Lower leg skin (tissue), 4 donors: ENCODE data around the gene CCS. TPM values are rescaled to one million over a fixed set of nuclear protein-coding genes. Genes with fewer than 3 reads are reported as not detected.

ENCODE experiments used
- DNase-seq, 2 donors: peaks; one replicate each; pipeline ENCODE4 v3.0.0-alpha.2; 2019; ENCODE audit warnings: low spot score in 2 of 2
- H3K4me3 ChIP-seq: fragments of 200-600 bp; sonication (generic); 2 replicates; pipeline ENCODE4 v1.5.1; 2017; ENCODE audit warnings: mild to moderate bottlenecking, low read depth; ENCODE audit not compliant: poor library complexity, severe bottlenecking
- CTCF ChIP-seq, 3 donors: fragments of 450-650 bp; IDR thresholded peaks; one replicate each; pipeline ENCODE4 v1.5.1; 2016; ENCODE audit warnings: antibody characterized with exemption in 3 of 3, mild to moderate bottlenecking in 3 of 3, moderate library complexity in 2 of 3
- POLR2A ChIP-seq, 2 donors: fragments of 450-650 bp; IDR thresholded peaks; one replicate each; pipeline ENCODE4 v1.6.1; 2016 to 2017; ENCODE audit warnings: antibody characterized with exemption in 2 of 2, mild to moderate bottlenecking in 1 of 2, moderate library complexity in 1 of 2
- whole genome bisulfite sequencing, 2 donors: methylation state at CpG; one replicate each; pipeline ENCODE4 v1.1.5; 2018; 5-methylcytosine and 5-hydroxymethylcytosine counted together
- intact Hi-C: fragments of 100-400 bp; cut with DNase I; formaldehyde crosslinking; loops from one replicate; pipeline ENCODE4 v1.15.0; 2023; ENCODE audit warnings: low total_unique reads
- total RNA-seq, 4 donors: library from RNA; depleted of rRNA; stranded (reverse); fragments of >200 nt; gene quantifications; one replicate each; pipeline ENCODE4 v1.1.0, GENCODE V29; 2016

Gene CCS
- total RNA-seq, 4 donors from 2014 or later = 13.7 to 24.2 (median 15.2) TPM

GRCh38 chr11:66628061-66628603 is 35.1 kb downstream of the CCS start:
- H3K4me3 ChIP-seq = no peak overlapping the region
- intact Hi-C loops = no loop called here
- TF ChIP-seq CTCF (IDR thresholded peaks at IDR 0.05) = no peak
- TF ChIP-seq POLR2A (IDR thresholded peaks at IDR 0.05) = no peak
- WGBS, 2 donors = 93 to 94% methylated on average over 7 of the region's 7 CpGs
- DNase-seq = peak in 1 of 2 donors; percentile 14

- no peak for DNase-seq
- no peak overlapping the region for H3K4me3 ChIP-seq
- TF ChIP-seq CTCF (IDR thresholded peaks at IDR 0.05) (no peak), POLR2A (IDR thresholded peaks at IDR 0.05) (no peak)
- intact Hi-C loops = no loop called here
- 87 to 94% methylated on average over 2 of the region's 2 CpGs for WGBS, 2 donors
Measured at GRCh38 chr11:66629356-66629755, 36.4 kb downstream of the CCS start.

- intact Hi-C loops = no loop called here
- WGBS, 2 donors = 88 to 91% methylated on average over 6 of the region's 6 CpGs
- TF ChIP-seq POLR2A (IDR thresholded peaks at IDR 0.05) (no peak), CTCF (IDR thresholded peaks at IDR 0.05) (no peak)
- DNase-seq = no peak
- no peak overlapping the region for H3K4me3 ChIP-seq
Measured at GRCh38 chr11:66631883-66632282, 38.9 kb downstream of the CCS start.

- intact Hi-C loops = no loop called here
- WGBS, 2 donors = 92 to 93% methylated on average over 2 of the region's 2 CpGs
Measured at GRCh38 chr11:66632952-66633351, 40.0 kb downstream of the CCS start.

GRCh38 chr11:66636411-66636810 is 43.4 kb downstream of the CCS start:
- intact Hi-C loops = no loop called here
- TF ChIP-seq CTCF (IDR thresholded peaks at IDR 0.05) = no peak
- WGBS, 2 donors = 72 to 77% methylated on average over 3 of the region's 3 CpGs
- DNase-seq = peak in 1 of 2 donors; percentile 12
- no peak overlapping the region for H3K4me3 ChIP-seq

More at GRCh38 chr11:66632952-66633351, 40.0 kb downstream of the CCS start:
- no peak overlapping the region for H3K4me3 ChIP-seq
- DNase-seq = peak in 1 of 2 donors; percentile 2
- no peak for TF ChIP-seq CTCF (IDR thresholded peaks at IDR 0.05)
- TF ChIP-seq POLR2A (IDR thresholded peaks at IDR 0.05) = no peak

GRCh38 chr11:66637557-66638176 is 44.7 kb downstream of the CCS start:
- TF ChIP-seq CTCF (IDR thresholded peaks at IDR 0.05) = no peak
- no peak for TF ChIP-seq POLR2A (IDR thresholded peaks at IDR 0.05)
- intact Hi-C loops = no loop called here
- peak in 1 of 2 donors; percentile 21 for DNase-seq
- WGBS, 2 donors = 47 to 54% methylated on average over 12 of the region's 12 CpGs
- H3K4me3 ChIP-seq = no peak overlapping the region
